GM23338 (cell line): ENCODE measurements around the gene CABLES2. TPM values are rescaled to one million over a fixed set of nuclear protein-coding genes. Genes with fewer than 3 reads are reported as not detected.

Source experiments
- ATAC-seq: fragments of 200-7000 bp; cut with Tn5 transposase; 3 replicates; pipeline ENCODE4 v1.9.1; 2020
- DNase-seq: peaks from one replicate; pipeline ENCODE4 v3.0.0-alpha.2; 2015; ENCODE audit warnings: low spot score
- H2AFZ ChIP-seq: fragments of 200-600 bp; sonication (generic); 2 replicates; pipeline ENCODE4 v1.8.0; 2016; ENCODE audit warnings: antibody characterized with exemption, mild to moderate bottlenecking, moderate library complexity
- H3F3A ChIP-seq: fragments of 200-600 bp; sonication (generic); replicated peaks from 2 replicates; pipeline ENCODE4 v1.8.0; 2017; ENCODE audit warnings: antibody characterized with exemption, mixed run types, low read depth
- H3K27ac ChIP-seq: fragments of 200-600 bp; sonication (generic); 2 replicates; pipeline ENCODE4 v1.6.1; 2016; ENCODE audit warnings: low read depth
- H3K27me3 ChIP-seq: fragments of 200-600 bp; sonication (generic); 2 replicates; pipeline ENCODE4 v1.8.0; 2016; ENCODE audit warnings: mild to moderate bottlenecking, mixed run types, moderate library complexity; ENCODE audit not compliant: insufficient read depth
- H3K36me3 ChIP-seq: fragments of 200-600 bp; sonication (generic); 2 replicates; pipeline ENCODE4 v1.8.0; 2016; ENCODE audit warnings: mild to moderate bottlenecking; ENCODE audit not compliant: insufficient read depth
- H3K4me1 ChIP-seq: fragments of 200-600 bp; sonication (generic); 2 replicates; pipeline ENCODE4 v1.8.0; 2016; ENCODE audit warnings: mild to moderate bottlenecking, moderate library complexity; ENCODE audit not compliant: insufficient read depth
- H3K4me2 ChIP-seq: fragments of 200-600 bp; sonication (generic); 2 replicates; pipeline ENCODE4 v1.7.1; 2017; ENCODE audit warnings: mixed run types
- H3K4me3 ChIP-seq: fragments of 200-600 bp; sonication (generic); 2 replicates; pipeline ENCODE4 v1.6.1; 2016; ENCODE audit warnings: mixed run types
- H3K79me2 ChIP-seq: fragments of 200-600 bp; sonication (generic); replicated peaks from 2 replicates; pipeline ENCODE4 v1.8.0; 2017; ENCODE audit warnings: mild to moderate bottlenecking; ENCODE audit not compliant: insufficient read depth
- H3K9me2 ChIP-seq: fragments of 200-600 bp; sonication (generic); 2 replicates; pipeline ENCODE4 v1.8.0; 2017; ENCODE audit not compliant: insufficient read depth
- H4K20me1 ChIP-seq: fragments of 200-600 bp; sonication (generic); replicated peaks from 2 replicates; pipeline ENCODE4 v1.8.0; 2017; ENCODE audit warnings: mild to moderate bottlenecking; ENCODE audit not compliant: insufficient read depth
- H3K27ac Mint-ChIP-seq: 2 replicates; pipeline ENCODE4 v1.8.0; 2020; ENCODE audit warnings: inconsistent platforms, mild to moderate bottlenecking, moderate library complexity, mixed read lengths
- H3K27me3 Mint-ChIP-seq: 3 replicates; pipeline ENCODE4 v1.8.0; 2022; ENCODE audit warnings: low read depth, mild to moderate bottlenecking, moderate library complexity, mixed read lengths, inconsistent platforms; ENCODE audit not compliant: insufficient read depth, poor library complexity
- H3K36me3 Mint-ChIP-seq: 3 replicates; pipeline ENCODE4 v1.8.0; 2021; ENCODE audit warnings: low read depth, mild to moderate bottlenecking, inconsistent platforms, moderate library complexity, mixed read lengths
- H3K4me1 Mint-ChIP-seq: 3 replicates; pipeline ENCODE4 v1.8.0; 2020; ENCODE audit warnings: mild to moderate bottlenecking, inconsistent platforms, mixed read lengths
- H3K4me3 Mint-ChIP-seq: 3 replicates; pipeline ENCODE4 v1.8.0; 2021; ENCODE audit warnings: moderate library complexity, mild to moderate bottlenecking, inconsistent platforms, mixed read lengths
- H3K9me3 Mint-ChIP-seq: 3 replicates; pipeline ENCODE4 v1.8.0; 2020; ENCODE audit warnings: moderate library complexity, mild to moderate bottlenecking, inconsistent platforms, mixed read lengths
- CTCF ChIP-seq, 2 experiments: fragments of 200-600 bp in 1 of 2; sonication (generic) in 1 of 2; conservative IDR thresholded peaks; 2 replicates each; pipeline versions ENCODE4 v1.5.1 to v1.6.1; 2016 to 2017; ENCODE audit warnings: antibody characterized with exemption in 2 of 2, low read depth in 2 of 2, mild to moderate bottlenecking in 2 of 2, moderate library complexity in 1 of 2
- EZH2 ChIP-seq: fragments of 200-600 bp; sonication (generic); IDR thresholded peaks from one replicate; pipeline ENCODE4 v1.8.0; 2017; ENCODE audit warnings: antibody characterized with exemption, mild to moderate bottlenecking, low read depth; ENCODE audit not compliant: unreplicated experiment
- JUNB ChIP-seq: IDR thresholded peaks from one replicate; pipeline ENCODE4 v1.6.1; 2016; ENCODE audit warnings: antibody characterized with exemption; ENCODE audit not compliant: unreplicated experiment
- STAT1 ChIP-seq: IDR thresholded peaks from one replicate; pipeline ENCODE4 v1.6.1; 2016; ENCODE audit warnings: antibody characterized with exemption; ENCODE audit not compliant: unreplicated experiment
- ZNF114 ChIP-seq: fragments of 250-450 bp; sonication (Bioruptor Pico); IDR thresholded peaks from 2 replicates; pipeline ENCODE4 v1.5.0; 2020; ENCODE audit warnings: mild to moderate bottlenecking, moderate library complexity
- ZNF331 ChIP-seq: fragments of 250-450 bp; sonication (Bioruptor Pico); IDR thresholded peaks from 2 replicates; pipeline ENCODE4 v1.5.0; 2020; ENCODE audit warnings: low read depth, mild to moderate bottlenecking, moderate library complexity
- ZNF462 ChIP-seq: fragments of 250-450 bp; sonication (Bioruptor Pico); IDR thresholded peaks from 2 replicates; pipeline ENCODE4 v1.5.0; 2020; ENCODE audit warnings: mild to moderate bottlenecking, moderate library complexity
- polyA plus RNA-seq: library from polyadenylated mRNA; unstranded; fragments of >200 nt; fragmentation: Nextera tagmentation; extraction: Ambion mirVana; gene quantifications from 2 replicates; pipeline ENCODE4 v1.2.1, GENCODE V29; 2016
- total RNA-seq: library from RNA; depleted of rRNA; stranded (reverse); fragments of >200 nt; shearing (Covaris generic); gene quantifications from 2 replicates; pipeline ENCODE4 v1.2.3, GENCODE V29; 2014

Gene CABLES2
- total and polyA plus RNA-seq, 2 experiments from 2014 or later, result 4.3 to 12.7 TPM

GRCh38 chr20:62345681-62346370, 61.3 kb downstream of the CABLES2 start:
- TF ChIP-seq EZH2, result no peak
- no peak for TF ChIP-seq CTCF (conservative IDR thresholded peaks at IDR 0.05; ENCODE audit: low read depth in 2 of 2)
- no peak for TF ChIP-seq ZNF331 (CRISPR knock-in tag)
- no peak for TF ChIP-seq ZNF114 (CRISPR knock-in tag)
- TF ChIP-seq JUNB, result no peak
- TF ChIP-seq ZNF462 (CRISPR knock-in tag), result no peak
- TF ChIP-seq STAT1, result no peak
- Histone ChIP-seq H3K9me2 (no peaks in the 10 kb centered on the region), H3K79me2 (peaks cover 13% of the 10 kb centered on the region; the same call in 1 of the 2 replicates), H3K27ac (no peak overlapping the region), H2AFZ (no peak overlapping the region), H3F3A (peaks cover 30% of the 10 kb centered on the region), H3K4me2 (no peak overlapping the region), H3K4me1 (no peaks in the 10 kb centered on the region), H3K27me3 (no peaks in the 10 kb centered on the region), H3K4me3 (no peak overlapping the region), H4K20me1 (no peaks in the 10 kb centered on the region; the same call in 1 of the 2 replicates), H3K36me3 (peaks cover 37% of the 10 kb centered on the region)
- Mint-ChIP-seq H3K27me3 (peaks cover 14% of the 10 kb centered on the region), H3K4me1 (peaks cover 5% of the 10 kb centered on the region; the same call in 2 of the 3 replicates), H3K9me3 (peaks cover 24% of the 10 kb centered on the region), H3K4me3 (no peak overlapping the region), H3K27ac (no peak overlapping the region), H3K36me3 (peaks cover 81% of the 10 kb centered on the region)
- DNase-seq (no peak), ATAC-seq (peak; percentile 27; the same call in 2 of the 3 replicates)
